Left ventricle myocardium inferior (tissue), 1 donor: ENCODE measurements around the gene TAMM41. TPM values are rescaled to one million over a fixed set of nuclear protein-coding genes. Genes with fewer than 3 reads are reported as not detected.

Experiments used
- DNase-seq: peaks from one replicate; pipeline ENCODE4 v3.0.0-alpha.2; 2020
- H3K27ac ChIP-seq: fragments of 200-600 bp; replicated peaks from 2 replicates; pipeline ENCODE4 v1.8.0; 2021
- H3K27me3 ChIP-seq: fragments of 200-600 bp; 2 replicates; pipeline ENCODE4 v1.8.0; 2021; ENCODE audit warnings: low read depth
- H3K36me3 ChIP-seq: fragments of 200-600 bp; 2 replicates; pipeline ENCODE4 v1.8.0; 2021
- H3K4me1 ChIP-seq: fragments of 200-600 bp; 2 replicates; pipeline ENCODE4 v1.8.0; 2021
- H3K4me3 ChIP-seq: fragments of 200-600 bp; 2 replicates; pipeline ENCODE4 v1.8.0; 2021; ENCODE audit warnings: mild to moderate bottlenecking, moderate library complexity
- H3K9me3 ChIP-seq: fragments of 200-600 bp; replicated peaks from 2 replicates; pipeline ENCODE4 v1.8.0; 2021
- intact Hi-C: fragments of 100-400 bp; cut with micrococcal nuclease; formaldehyde crosslinking; loops from one replicate; pipeline ENCODE4 v1.11.0; 2022
- total RNA-seq: library from RNA; stranded (reverse); fragmentation: NEBNext Ultra II Directional; extraction: Animal tissue kit (Norgen Biotek cat#: 25700); gene quantifications from one replicate; pipeline ENCODE4 v1.2.1, GENCODE V29; 2021
- TF ChIP-seq, protein P1 (sequence below): fragments of 200-600 bp; IDR thresholded peaks from 2 replicates; pipeline ENCODE4 v1.8.0; 2021; ENCODE audit warnings: antibody characterized with exemption, mild to moderate bottlenecking, borderline replicate concordance
- donor health status: DM: no; HTN: yes; CAD: no; lungs with severe emphysema.

Gene TAMM41
- total RNA-seq, 1 donor from 2014 or later: 11.1 TPM

DNA sequence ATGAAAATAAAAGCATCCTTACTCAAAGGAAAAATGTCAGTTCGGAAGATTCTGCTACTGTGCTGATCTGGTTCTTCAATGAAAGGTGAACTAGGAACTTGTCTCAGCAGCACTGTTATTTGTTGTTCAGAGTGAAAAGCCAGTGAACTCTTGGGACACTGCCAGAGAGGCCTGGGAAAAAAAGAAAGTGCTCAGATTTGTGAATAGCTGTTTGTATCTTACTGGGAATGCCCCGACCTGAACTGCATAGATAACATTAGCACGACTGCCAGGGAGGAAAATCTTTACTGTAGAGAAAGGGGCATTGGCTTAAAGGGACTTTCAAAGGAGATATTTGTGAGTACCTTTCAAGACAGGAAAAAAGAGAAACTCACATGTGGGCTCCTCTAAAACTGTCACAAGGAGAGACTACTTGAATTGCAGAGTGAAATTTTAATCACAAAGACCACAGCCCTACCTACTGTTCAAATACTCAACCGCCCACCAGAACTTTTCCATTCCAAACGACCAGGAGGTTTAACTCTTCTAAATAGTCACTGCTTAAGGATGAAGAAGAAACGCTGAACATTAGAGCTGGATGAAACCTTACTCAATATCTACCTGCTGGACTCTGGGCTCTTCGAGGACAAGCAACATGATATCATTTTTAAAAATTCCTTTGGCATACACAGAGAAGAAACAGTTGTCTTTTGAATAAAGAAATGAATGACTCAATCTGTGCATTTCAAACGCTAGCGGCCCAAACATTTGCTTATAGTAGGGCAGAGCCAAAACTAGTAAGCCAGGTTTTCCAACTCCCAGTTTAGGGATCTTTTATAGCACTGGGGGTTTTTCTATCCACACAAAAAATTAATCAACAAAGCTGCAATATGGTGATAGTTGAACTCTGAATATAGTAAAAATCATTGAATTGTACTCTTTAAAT, 13.4 kb downstream of the TAMM41 start:
- Histone ChIP-seq H3K27me3 (no peaks in the 10 kb centered on the region), H3K9me3 (no peaks in the 10 kb centered on the region), H3K27ac (no peak overlapping the region), H3K36me3 (peaks cover 80% of the 10 kb centered on the region), H3K4me1 (peaks cover 8% of the 10 kb centered on the region), H3K4me3 (no peak overlapping the region)
- intact Hi-C loops: no loop called here
- DNase-seq: no peak
- TF ChIP-seq, protein P1, sequence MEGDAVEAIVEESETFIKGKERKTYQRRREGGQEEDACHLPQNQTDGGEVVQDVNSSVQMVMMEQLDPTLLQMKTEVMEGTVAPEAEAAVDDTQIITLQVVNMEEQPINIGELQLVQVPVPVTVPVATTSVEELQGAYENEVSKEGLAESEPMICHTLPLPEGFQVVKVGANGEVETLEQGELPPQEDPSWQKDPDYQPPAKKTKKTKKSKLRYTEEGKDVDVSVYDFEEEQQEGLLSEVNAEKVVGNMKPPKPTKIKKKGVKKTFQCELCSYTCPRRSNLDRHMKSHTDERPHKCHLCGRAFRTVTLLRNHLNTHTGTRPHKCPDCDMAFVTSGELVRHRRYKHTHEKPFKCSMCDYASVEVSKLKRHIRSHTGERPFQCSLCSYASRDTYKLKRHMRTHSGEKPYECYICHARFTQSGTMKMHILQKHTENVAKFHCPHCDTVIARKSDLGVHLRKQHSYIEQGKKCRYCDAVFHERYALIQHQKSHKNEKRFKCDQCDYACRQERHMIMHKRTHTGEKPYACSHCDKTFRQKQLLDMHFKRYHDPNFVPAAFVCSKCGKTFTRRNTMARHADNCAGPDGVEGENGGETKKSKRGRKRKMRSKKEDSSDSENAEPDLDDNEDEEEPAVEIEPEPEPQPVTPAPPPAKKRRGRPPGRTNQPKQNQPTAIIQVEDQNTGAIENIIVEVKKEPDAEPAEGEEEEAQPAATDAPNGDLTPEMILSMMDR: no peak

DNA sequence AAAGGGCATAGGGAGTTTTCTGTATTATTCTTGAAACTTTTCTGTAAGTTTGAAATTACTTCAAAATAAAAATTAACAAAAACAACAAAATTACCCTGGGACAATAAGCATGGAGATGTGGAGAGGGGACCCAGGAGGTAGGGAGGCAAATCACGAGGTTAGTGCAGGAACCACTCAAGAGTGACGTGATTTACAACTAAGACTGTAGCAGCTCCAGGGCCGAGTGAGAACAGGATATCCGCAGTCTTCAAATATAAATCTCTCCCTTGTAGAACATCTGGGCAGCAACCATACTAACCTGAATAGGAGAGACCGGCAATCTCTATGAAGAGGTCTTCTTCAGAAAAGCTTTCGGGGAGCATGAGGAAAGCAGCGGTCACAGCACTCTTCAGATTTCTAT, 17.3 kb downstream of the TAMM41 start:
- no peak overlapping the region for H3K27ac ChIP-seq
- TF ChIP-seq, protein P1: no peak
- H3K27me3 ChIP-seq: no peaks in the 10 kb centered on the region
- intact Hi-C loops: no loop called here
- peaks cover 88% of the 10 kb centered on the region for H3K36me3 ChIP-seq
- H3K4me1 ChIP-seq: peaks cover 8% of the 10 kb centered on the region
- DNase-seq: no peak
- H3K9me3 ChIP-seq: no peaks in the 10 kb centered on the region
- H3K4me3 ChIP-seq: no peak overlapping the region

DNA sequence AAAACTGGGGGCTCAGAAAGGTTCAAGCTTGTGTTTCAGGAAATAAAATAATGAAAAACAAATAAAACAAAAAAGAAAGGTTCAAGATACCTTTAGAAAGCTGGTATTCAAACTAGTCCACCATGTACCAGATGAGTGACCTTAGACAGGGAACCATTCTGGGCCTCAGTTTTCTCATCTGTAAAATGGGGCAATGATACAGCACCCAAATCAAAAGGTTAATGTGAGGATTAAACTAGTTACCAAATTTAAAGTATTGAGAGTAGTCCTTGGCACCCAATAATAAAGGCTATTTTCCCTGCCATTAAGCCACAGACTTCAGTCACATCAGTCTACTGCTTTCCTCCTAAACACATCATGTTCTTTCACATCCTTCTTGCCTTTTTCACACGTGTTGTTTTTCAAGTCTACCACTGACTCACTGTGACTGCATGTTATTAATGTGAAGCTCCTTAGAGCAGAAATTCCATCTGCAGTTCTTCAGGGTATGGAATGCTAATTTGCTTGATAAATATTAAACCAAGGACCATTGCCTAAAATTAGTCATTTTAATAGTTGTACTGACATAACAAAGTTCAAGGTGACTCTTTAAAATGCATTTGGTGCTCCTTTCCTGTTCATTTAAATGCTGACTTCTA, 19.9 kb downstream of the TAMM41 start:
- no peaks in the 10 kb centered on the region for H3K4me1 ChIP-seq
- TF ChIP-seq, protein P1: no peak
- intact Hi-C loops: no loop called here
- H3K36me3 ChIP-seq: peaks cover 94% of the 10 kb centered on the region
- H3K27ac ChIP-seq: no peak overlapping the region
- H3K4me3 ChIP-seq: no peak overlapping the region
- no peaks in the 10 kb centered on the region for H3K27me3 ChIP-seq
- DNase-seq: no peak
- no peaks in the 10 kb centered on the region for H3K9me3 ChIP-seq

DNA sequence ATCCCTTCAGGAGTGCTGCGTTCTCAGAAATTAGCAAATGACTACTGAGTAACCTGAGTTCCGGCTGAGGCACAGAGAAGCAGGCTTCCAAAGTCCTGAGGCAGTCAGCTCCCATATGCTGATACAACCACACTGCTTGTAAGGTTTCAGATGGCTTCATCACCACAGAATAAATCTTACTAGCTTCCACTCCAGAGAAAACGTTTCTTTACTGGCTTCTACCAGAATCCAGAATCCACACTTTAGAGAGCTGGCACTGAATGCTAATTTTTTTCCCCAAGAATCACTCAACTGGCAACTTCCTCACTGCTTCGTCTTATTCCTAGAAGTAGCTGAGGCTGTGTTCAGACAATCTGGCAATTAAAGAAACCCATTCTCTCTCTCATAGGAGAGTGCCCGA, 21.4 kb downstream of the TAMM41 start:
- Histone ChIP-seq H3K4me3 (no peak overlapping the region), H3K27ac (no peak overlapping the region), H3K9me3 (no peaks in the 10 kb centered on the region), H3K36me3 (peaks cover 93% of the 10 kb centered on the region), H3K4me1 (peaks cover 5% of the 10 kb centered on the region), H3K27me3 (no peaks in the 10 kb centered on the region)
- intact Hi-C loops: no loop called here
- TF ChIP-seq, protein P1: no peak
- no peak for DNase-seq

DNA sequence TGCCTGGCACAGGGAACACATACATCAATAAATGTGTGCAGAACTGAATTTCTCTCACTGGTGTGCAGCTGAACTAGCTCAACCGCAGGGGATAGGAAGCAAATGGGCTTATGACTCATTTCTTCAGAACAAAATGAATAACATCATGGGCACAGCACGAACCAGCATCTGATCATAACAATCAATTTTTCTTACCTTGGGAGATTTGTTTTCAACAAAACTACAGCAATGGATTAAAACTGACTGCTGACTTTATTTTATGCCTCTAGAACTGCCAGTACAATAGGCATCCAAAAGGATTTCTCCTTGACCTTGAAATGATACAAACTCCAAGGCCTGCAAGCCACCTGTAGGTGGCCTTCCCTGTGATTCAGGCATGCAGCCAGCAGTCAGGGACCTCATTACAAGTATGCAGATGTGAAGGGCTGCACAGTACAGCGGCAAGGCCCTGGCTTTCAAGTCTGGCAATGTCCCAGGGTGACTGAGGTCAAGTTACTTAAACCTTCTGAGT, 26.1 kb downstream of the TAMM41 start:
- TF ChIP-seq, protein P1: no peak
- no peak for DNase-seq
- Histone ChIP-seq H3K27me3 (no peaks in the 10 kb centered on the region), H3K9me3 (no peaks in the 10 kb centered on the region), H3K27ac (no peak overlapping the region), H3K4me1 (peaks cover 5% of the 10 kb centered on the region), H3K4me3 (no peak overlapping the region), H3K36me3 (peaks cover 75% of the 10 kb centered on the region)
- intact Hi-C loops: no loop called here
